ENCODE measurements around the gene IL32. TPM values are rescaled to one million over a fixed set of nuclear protein-coding genes. Genes with fewer than 3 reads are reported as not detected.
"Not testable (repeated sequence)": the region's sequence is repeated elsewhere in the genome, so short reads cannot be mapped to it uniquely, and the experiment has no call there.

IL32 gene
- total and polyA plus RNA-seq, 9 donors = 3.8 to 54.9 (median 16.5) TPM

- intact Hi-C loops (cut with DNase I) = no loop called here
- DNase-seq = no peak
- H3K27me3 ChIP-seq = no peaks in the 10 kb centered on the region
- TF ChIP-seq CTCF (IDR thresholded peaks at IDR 0.05) (no peak), POLR2A (IDR thresholded peaks at IDR 0.05) (no peak), EP300 (IDR thresholded peaks at IDR 0.05) (no peak)
- H3K4me3 ChIP-seq = no peak overlapping the region
- H3K27ac ChIP-seq = no peak overlapping the region
- H3K9me3 ChIP-seq = no peaks in the 10 kb centered on the region
- H3K4me1 ChIP-seq (ENCODE audit: insufficient read depth) = peaks cover 6% of the 10 kb centered on the region
- H3K36me3 ChIP-seq = no peaks in the 10 kb centered on the region
- WGBS, 3 donors = 15 to 51% (median 17%) methylated on average over 17 of the region's 17 CpGs
Observed at GRCh38 chr16:3080024-3080423, 14.6 kb downstream of the IL32 start.

GRCh38 chr16:3081957-3082356, 16.5 kb downstream of the IL32 start:
- H3K9me3 ChIP-seq; DNase-seq; H3K4me3 ChIP-seq; H3K27me3 ChIP-seq; H3K36me3 ChIP-seq; H3K4me1 ChIP-seq (ENCODE audit: insufficient read depth); intact Hi-C loops (cut with DNase I); H3K27ac ChIP-seq: not testable (repeated sequence)
- 91 to 94% (median 91%) methylated on average over 13 of the region's 13 CpGs for WGBS, 3 donors

- H3K27me3 ChIP-seq; intact Hi-C loops (cut with DNase I); H3K4me3 ChIP-seq; H3K4me1 ChIP-seq (ENCODE audit: insufficient read depth); H3K27ac ChIP-seq; DNase-seq; H3K9me3 ChIP-seq; H3K36me3 ChIP-seq: not testable (repeated sequence)
- WGBS, 3 donors = 89 to 97% (median 93%) methylated on average over 8 of the region's 8 CpGs
Observed at GRCh38 chr16:3083408-3083807, 18.0 kb downstream of the IL32 start.

GRCh38 chr16:3084491-3084890, 19.1 kb downstream of the IL32 start:
- Histone ChIP-seq H3K27ac (no peak overlapping the region), H3K4me1 (ENCODE audit: insufficient read depth) (peaks cover 6% of the 10 kb centered on the region), H3K27me3 (no peaks in the 10 kb centered on the region), H3K36me3 (no peaks in the 10 kb centered on the region), H3K9me3 (no peaks in the 10 kb centered on the region), H3K4me3 (no peak overlapping the region)
- DNase-seq = no peak
- intact Hi-C loops (cut with DNase I) = no loop called here
- WGBS, 3 donors = 93 to 96% (median 96%) methylated on average over 1 of the region's 1 CpG
- no peak for TF ChIP-seq EP300 (IDR thresholded peaks at IDR 0.05)
- no peak for TF ChIP-seq POLR2A (IDR thresholded peaks at IDR 0.05)
- TF ChIP-seq CTCF (IDR thresholded peaks at IDR 0.05) = no peak

GRCh38 chr16:3084969-3085670, 19.7 kb downstream of the IL32 start:
- Histone ChIP-seq H3K9me3 (no peaks in the 10 kb centered on the region), H3K36me3 (no peaks in the 10 kb centered on the region), H3K4me3 (no peak overlapping the region), H3K4me1 (ENCODE audit: insufficient read depth) (peaks cover 4% of the 10 kb centered on the region), H3K27ac (no peak overlapping the region), H3K27me3 (no peaks in the 10 kb centered on the region)
- DNase-seq = no peak
- WGBS, 3 donors = 41 to 58% (median 49%) methylated on average over 7 of the region's 7 CpGs
- intact Hi-C loops (cut with DNase I) = no loop called here
- TF ChIP-seq CTCF (IDR thresholded peaks at IDR 0.05) (no peak), POLR2A (IDR thresholded peaks at IDR 0.05) (no peak), EP300 (IDR thresholded peaks at IDR 0.05) (no peak)
